Caco-2 (cell line): ENCODE data around the gene KRT24. TPM values are rescaled to one million over a fixed set of nuclear protein-coding genes. Genes with fewer than 3 reads are reported as not detected.

Experiments used
- BruUV-seq: library from RNA; stranded (reverse); fragments of 400-500 nt; replicated peaks from 2 replicates; lab custom pipeline; 2021; lab: Mats Ljungman, UMichigan
- CTCF ChIA-PET: fragments of 300-600 bp; sonication (Branson Sonifier 250); formaldehyde crosslinking; loops from one replicate; lab custom pipeline; 2022; ENCODE audit warnings: antibody characterized with exemption; lab: Charles Lee
- POLR2A ChIA-PET: fragments of 300-600 bp; sonication (Branson Sonifier 250); formaldehyde crosslinking; loops from one replicate; lab custom pipeline; 2022; ENCODE audit warnings: antibody characterized with exemption; lab: Charles Lee
- DNase-seq, 2 experiments: peaks; one replicate each; pipeline versions ENCODE4 v3.0.0 to v3.0.0-alpha.2; 2020 to 2022
- H3K27me3 ChIP-seq: replicated peaks from 2 replicates; pipeline ENCODE4 v1.6.0; 2011; ENCODE audit warnings: low read length; ENCODE audit not compliant: control insufficient read depth, insufficient read depth
- H3K36me3 ChIP-seq: 2 replicates; pipeline ENCODE4 v1.5.1; 2011; ENCODE audit warnings: low read length; ENCODE audit not compliant: control insufficient read depth, insufficient read depth
- H3K4me1 ChIP-seq: fragments of 250-450 bp; sonication (Bioruptor Pico); 2 replicates; pipeline ENCODE4 v1.5.1; 2020; ENCODE audit warnings: mild to moderate bottlenecking
- H3K4me3 ChIP-seq: 2 replicates; pipeline ENCODE4 v1.5.1; 2011; ENCODE audit warnings: low read depth, mild to moderate bottlenecking, control low read depth, low read length
- H3K9me3 ChIP-seq: fragments of 250-450 bp; sonication (Bioruptor Pico); 2 replicates; pipeline ENCODE4 v1.5.1; 2020; ENCODE audit warnings: mild to moderate bottlenecking, moderate library complexity
- H3K27ac Mint-ChIP-seq: one replicate; pipeline ENCODE4 v1.8.0; 2022; ENCODE audit warnings: mixed read lengths; ENCODE audit not compliant: unreplicated experiment
- H3K27me3 Mint-ChIP-seq: one replicate; pipeline ENCODE4 v1.8.0; 2022; ENCODE audit warnings: mixed read lengths; ENCODE audit not compliant: insufficient read depth, unreplicated experiment
- H3K36me3 Mint-ChIP-seq: one replicate; pipeline ENCODE4 v1.8.0; 2022; ENCODE audit warnings: mild to moderate bottlenecking, mixed read lengths; ENCODE audit not compliant: insufficient read depth, unreplicated experiment
- H3K4me1 Mint-ChIP-seq: one replicate; pipeline ENCODE4 v1.8.0; 2022; ENCODE audit warnings: low read depth, mixed read lengths; ENCODE audit not compliant: unreplicated experiment
- H3K4me3 Mint-ChIP-seq: one replicate; pipeline ENCODE4 v1.8.0; 2022; ENCODE audit warnings: mild to moderate bottlenecking, moderate library complexity, mixed read lengths; ENCODE audit not compliant: unreplicated experiment
- H3K9me3 Mint-ChIP-seq: one replicate; pipeline ENCODE4 v1.8.0; 2022; ENCODE audit warnings: mixed read lengths; ENCODE audit not compliant: unreplicated experiment
- CTCF ChIP-seq, 2 experiments: fragments of 200-600 bp in 1 of 2; IDR thresholded peaks; 1 replicate in 1 of 2; 2 replicates in 1 of 2; pipeline versions ENCODE4 v1.5.1 to v1.8.0; 2011 to 2022; ENCODE audit warnings: antibody characterized with exemption in 1 of 2, control low read depth in 1 of 2, inconsistent platforms in 1 of 2, low read depth in 1 of 2, low read length in 1 of 2, mild to moderate bottlenecking in 1 of 2, moderate library complexity in 1 of 2; ENCODE audit not compliant: insufficient read depth in 1 of 2, severe bottlenecking in 1 of 2, unreplicated experiment in 1 of 2
- intact Hi-C: fragments of 100-400 bp; cut with micrococcal nuclease; formaldehyde crosslinking; loops from one replicate; pipeline ENCODE4 v1.10.0; 2022; ENCODE audit not compliant: unreplicated experiment
- total RNA-seq: library from RNA; stranded (reverse); gene quantifications from 2 replicates; pipeline ENCODE4 v1.2.3, GENCODE V29; 2022

Gene KRT24
- total RNA-seq, 1 experiment from 2014 or later = 0.16 TPM

DNA sequence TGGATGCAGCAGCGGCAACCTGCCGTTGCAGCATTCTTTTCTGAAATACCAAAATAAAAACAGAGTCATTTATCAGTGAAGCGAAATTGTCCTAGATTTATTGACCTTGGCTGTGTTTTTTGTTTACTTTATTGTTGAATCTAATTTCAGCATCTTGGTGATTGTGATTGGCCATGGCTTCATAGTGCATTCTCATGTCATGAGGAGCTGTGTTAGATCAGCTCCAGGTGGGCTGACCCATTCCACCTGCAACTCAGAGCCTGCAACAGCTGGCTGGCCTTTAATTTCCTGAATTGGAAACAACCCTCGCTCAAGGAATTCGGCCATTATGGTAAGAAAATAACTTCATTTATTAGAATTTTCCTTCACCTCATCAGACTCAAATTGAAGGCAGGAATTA is 16.4 kb downstream of the KRT24 start:
- CTCF ChIA-PET = no interaction called here
- no peak for TF ChIP-seq CTCF (IDR thresholded peaks at IDR 0.05; ENCODE audit: insufficient read depth in 1 of 2, low read depth in 1 of 2, low read length in 1 of 2, severe bottlenecking in 1 of 2, unreplicated experiment in 1 of 2)
- H3K27me3 ChIP-seq = no peaks in the 10 kb centered on the region
- Mint-ChIP-seq H3K36me3 (no peaks in the 10 kb centered on the region), H3K4me3 (no peak overlapping the region), H3K9me3 (no peaks in the 10 kb centered on the region), H3K4me1 (no peaks in the 10 kb centered on the region), H3K27ac (no peak overlapping the region), H3K27me3 (no peaks in the 10 kb centered on the region)
- POLR2A ChIA-PET = no interaction called here
- no peak overlapping the region for H3K4me3 ChIP-seq
- intact Hi-C loops = no loop called here
- no peaks in the 10 kb centered on the region for H3K4me1 ChIP-seq
- H3K9me3 ChIP-seq = no peaks in the 10 kb centered on the region
- no TSS peak for BruUV-seq
- DNase-seq = no peak
- no peaks in the 10 kb centered on the region for H3K36me3 ChIP-seq

DNA sequence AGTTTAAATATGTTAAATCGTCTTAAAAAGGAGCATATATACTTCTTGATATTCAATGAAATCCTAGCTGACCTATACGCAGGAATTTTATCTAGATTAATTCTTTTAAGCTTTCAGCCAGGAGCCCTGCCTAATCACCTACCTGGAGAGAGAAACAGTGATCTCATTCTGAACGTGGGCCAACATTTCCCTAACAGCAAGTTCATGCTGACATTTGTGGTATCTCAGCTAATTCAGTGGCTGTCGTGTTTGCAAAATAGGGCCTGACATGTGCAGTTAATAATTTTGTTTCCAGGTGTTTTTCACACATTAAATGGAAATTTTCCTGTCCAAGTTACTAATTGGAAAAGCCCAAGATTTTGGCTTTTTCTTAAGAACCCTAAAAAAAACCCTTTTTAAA is 17.4 kb downstream of the KRT24 start:
- ChIA-PET CTCF (no interaction called here), POLR2A (no interaction called here)
- TF ChIP-seq CTCF (IDR thresholded peaks at IDR 0.05; ENCODE audit: insufficient read depth in 1 of 2, low read depth in 1 of 2, low read length in 1 of 2, severe bottlenecking in 1 of 2, unreplicated experiment in 1 of 2) = no peak
- H3K27me3 Mint-ChIP-seq = no peaks in the 10 kb centered on the region
- H3K9me3 ChIP-seq = no peaks in the 10 kb centered on the region
- no peaks in the 10 kb centered on the region for H3K36me3 Mint-ChIP-seq
- no peaks in the 10 kb centered on the region for H3K4me1 Mint-ChIP-seq
- intact Hi-C loops = no loop called here
- no TSS peak for BruUV-seq
- no peak overlapping the region for H3K27ac Mint-ChIP-seq
- DNase-seq = no peak
- H3K4me1 ChIP-seq = no peaks in the 10 kb centered on the region
- no peak overlapping the region for H3K4me3 Mint-ChIP-seq
- H3K27me3 ChIP-seq = no peaks in the 10 kb centered on the region
- H3K9me3 Mint-ChIP-seq = no peaks in the 10 kb centered on the region
- H3K36me3 ChIP-seq = no peaks in the 10 kb centered on the region
- H3K4me3 ChIP-seq = no peak overlapping the region

DNA sequence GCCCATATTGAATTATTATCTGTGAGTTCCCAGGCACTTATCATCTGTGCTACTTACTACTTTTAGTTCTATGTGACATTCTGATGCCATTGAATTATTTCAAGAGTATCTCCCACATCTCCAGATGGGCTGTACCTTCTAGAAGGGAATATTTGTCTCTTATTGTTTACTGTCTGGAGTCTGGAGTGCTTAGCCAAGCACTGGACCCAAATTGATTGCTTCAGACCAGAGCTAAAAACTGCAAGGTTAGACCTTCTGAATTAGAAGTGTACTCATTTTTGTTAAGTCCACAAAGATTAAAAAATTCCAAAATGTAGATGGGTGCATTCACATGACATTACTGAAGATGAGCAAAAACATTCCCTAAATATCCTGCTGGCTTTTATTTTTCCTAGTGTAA is 22.6 kb downstream of the KRT24 start:
- CTCF ChIA-PET = no interaction called here
- H3K27me3 ChIP-seq = no peaks in the 10 kb centered on the region
- Mint-ChIP-seq H3K36me3 (no peaks in the 10 kb centered on the region), H3K4me3 (no peak overlapping the region), H3K9me3 (no peaks in the 10 kb centered on the region), H3K27ac (no peak overlapping the region), H3K4me1 (no peaks in the 10 kb centered on the region), H3K27me3 (peaks cover 3% of the 10 kb centered on the region)
- H3K4me1 ChIP-seq = no peaks in the 10 kb centered on the region
- no peak for TF ChIP-seq CTCF (IDR thresholded peaks at IDR 0.05; ENCODE audit: insufficient read depth in 1 of 2, low read depth in 1 of 2, low read length in 1 of 2, severe bottlenecking in 1 of 2, unreplicated experiment in 1 of 2)
- DNase-seq = no peak
- H3K9me3 ChIP-seq = no peaks in the 10 kb centered on the region
- POLR2A ChIA-PET = no interaction called here
- no TSS peak for BruUV-seq
- intact Hi-C loops = no loop called here
- H3K4me3 ChIP-seq = no peak overlapping the region
- H3K36me3 ChIP-seq = no peaks in the 10 kb centered on the region
